Memory B cell (primary cell): Measurements from ENCODE around the gene MSH6.

Source experiments
- ATAC-seq: fragments of 150-1000 bp; cut with Tn5 transposase; 2 replicates; pipeline ENCODE4 v1.10.0; 2021; ENCODE audit warnings: low read depth, mild to moderate bottlenecking, moderate library complexity
- DNase-seq, 2 donors: peaks; one replicate each; pipeline ENCODE4 v3.0.0; 2022; ENCODE audit warnings: low spot score in 2 of 2
- H3K27ac Mint-ChIP-seq: one replicate; pipeline ENCODE4 v1.8.0; 2022; ENCODE audit warnings: mild to moderate bottlenecking, moderate library complexity, mixed read lengths
- H3K27me3 Mint-ChIP-seq: one replicate; pipeline ENCODE4 v1.8.0; 2022; ENCODE audit warnings: mixed read lengths
- H3K36me3 Mint-ChIP-seq: one replicate; pipeline ENCODE4 v1.8.0; 2022; ENCODE audit warnings: mild to moderate bottlenecking, mixed read lengths
- H3K4me1 Mint-ChIP-seq: one replicate; pipeline ENCODE4 v1.8.0; 2022; ENCODE audit warnings: mixed read lengths
- H3K4me3 Mint-ChIP-seq: one replicate; pipeline ENCODE4 v1.8.0; 2022; ENCODE audit warnings: mild to moderate bottlenecking, moderate library complexity, mixed read lengths
- H3K9me3 Mint-ChIP-seq: one replicate; pipeline ENCODE4 v1.8.0; 2022; ENCODE audit warnings: mixed read lengths

The MSH6 gene

GRCh38 chr2:47771211-47771610, 11.7 kb upstream of the MSH6 start:
- H3K27ac Mint-ChIP-seq: no peak overlapping the region

GRCh38 chr2:47772343-47772742, 10.6 kb upstream of the MSH6 start:
- Mint-ChIP-seq H3K9me3 (peaks cover 4% of the 10 kb centered on the region), H3K27ac (no peak overlapping the region), H3K36me3 (no peaks in the 10 kb centered on the region), H3K4me1 (peaks cover 11% of the 10 kb centered on the region), H3K27me3 (peaks cover 1% of the 10 kb centered on the region), H3K4me3 (no peak overlapping the region)
- no peak for ATAC-seq
- no peak for DNase-seq

More at GRCh38 chr2:47771211-47771610, 11.7 kb upstream of the MSH6 start:
- Mint-ChIP-seq H3K9me3 (peaks cover 4% of the 10 kb centered on the region), H3K27me3 (peaks cover 1% of the 10 kb centered on the region), H3K36me3 (no peaks in the 10 kb centered on the region), H3K4me3 (no peak overlapping the region), H3K4me1 (peaks cover 11% of the 10 kb centered on the region)
- ATAC-seq (no peak), DNase-seq (no peak)

GRCh38 chr2:47774567-47774966, 8.4 kb upstream of the MSH6 start:
- peaks cover 1% of the 10 kb centered on the region for H3K27me3 Mint-ChIP-seq
- no peak overlapping the region for H3K4me3 Mint-ChIP-seq
- DNase-seq: no peak
- peaks cover 7% of the 10 kb centered on the region for H3K4me1 Mint-ChIP-seq
- ATAC-seq: no peak
- no peak overlapping the region for H3K27ac Mint-ChIP-seq
- H3K36me3 Mint-ChIP-seq: no peaks in the 10 kb centered on the region
- peaks cover 4% of the 10 kb centered on the region for H3K9me3 Mint-ChIP-seq

- no peaks in the 10 kb centered on the region for H3K36me3 Mint-ChIP-seq
- H3K9me3 Mint-ChIP-seq: no peaks in the 10 kb centered on the region
- DNase-seq (no peak), ATAC-seq (no peak)
- H3K27me3 Mint-ChIP-seq: peaks cover 1% of the 10 kb centered on the region
- H3K4me1 Mint-ChIP-seq: peaks cover 3% of the 10 kb centered on the region
- H3K27ac Mint-ChIP-seq: no peak overlapping the region
- H3K4me3 Mint-ChIP-seq: no peak overlapping the region
Observed at GRCh38 chr2:47777277-47777937, 5.5 kb upstream of the MSH6 start.

GRCh38 chr2:47778698-47779425, 4.1 kb upstream of the MSH6 start:
- Mint-ChIP-seq H3K9me3 (no peaks in the 10 kb centered on the region), H3K27ac (no peak overlapping the region), H3K4me3 (no peak overlapping the region), H3K4me1 (peaks cover 3% of the 10 kb centered on the region), H3K27me3 (no peaks in the 10 kb centered on the region), H3K36me3 (no peaks in the 10 kb centered on the region)
- DNase-seq (no peak), ATAC-seq (no peak)

- Mint-ChIP-seq H3K27ac (no peak overlapping the region), H3K36me3 (no peaks in the 10 kb centered on the region), H3K4me1 (peaks cover 5% of the 10 kb centered on the region), H3K4me3 (no peak overlapping the region), H3K9me3 (no peaks in the 10 kb centered on the region), H3K27me3 (no peaks in the 10 kb centered on the region)
- DNase-seq (no peak), ATAC-seq (no peak)
Observed at GRCh38 chr2:47779426-47779790, 3.5 kb upstream of the MSH6 start.

GRCh38 chr2:47782381-47782670, 619 bp upstream of the MSH6 start:
- peak; percentile 1 for ATAC-seq
- no peak for DNase-seq

GRCh38 chr2:47783486-47784351, 774 bp downstream of the MSH6 start:
- no peaks in the 10 kb centered on the region for H3K9me3 Mint-ChIP-seq
- H3K27ac Mint-ChIP-seq: peak overlapping the region; percentile 91
- ATAC-seq (peak; percentile 32), DNase-seq (peak; percentile 65 to 72)
- peaks cover 15% of the 10 kb centered on the region for H3K4me1 Mint-ChIP-seq
- H3K27me3 Mint-ChIP-seq: no peaks in the 10 kb centered on the region
- H3K36me3 Mint-ChIP-seq: no peaks in the 10 kb centered on the region
- peak overlapping the region; percentile 99 for H3K4me3 Mint-ChIP-seq

More at GRCh38 chr2:47782381-47782670, 619 bp upstream of the MSH6 start:
- H3K27ac Mint-ChIP-seq: peak overlapping the region; percentile 91
- H3K9me3 Mint-ChIP-seq: no peaks in the 10 kb centered on the region
- H3K4me1 Mint-ChIP-seq: peaks cover 15% of the 10 kb centered on the region
- H3K27me3 Mint-ChIP-seq: no peaks in the 10 kb centered on the region
- no peaks in the 10 kb centered on the region for H3K36me3 Mint-ChIP-seq
- H3K4me3 Mint-ChIP-seq: peak overlapping the region; percentile 99

- Mint-ChIP-seq H3K36me3 (no peaks in the 10 kb centered on the region), H3K9me3 (no peaks in the 10 kb centered on the region), H3K27me3 (no peaks in the 10 kb centered on the region), H3K27ac (peak overlapping the region; percentile 91), H3K4me1 (peaks cover 15% of the 10 kb centered on the region), H3K4me3 (no peak overlapping the region)
- DNase-seq: no peak
- ATAC-seq: no peak
Observed at GRCh38 chr2:47784352-47784851, 1.5 kb downstream of the MSH6 start.

- DNase-seq: no peak
Observed at GRCh38 chr2:47785986-47786385, 3.0 kb downstream of the MSH6 start.

GRCh38 chr2:47796090-47796697, 13.2 kb downstream of the MSH6 start:
- H3K36me3 Mint-ChIP-seq: peaks cover 40% of the 10 kb centered on the region
- DNase-seq: no peak
- H3K27ac Mint-ChIP-seq: no peak overlapping the region
- no peaks in the 10 kb centered on the region for H3K9me3 Mint-ChIP-seq
- ATAC-seq: no peak
- H3K4me3 Mint-ChIP-seq: no peak overlapping the region
- no peaks in the 10 kb centered on the region for H3K4me1 Mint-ChIP-seq
- H3K27me3 Mint-ChIP-seq: no peaks in the 10 kb centered on the region

More at GRCh38 chr2:47785986-47786385, 3.0 kb downstream of the MSH6 start:
- Mint-ChIP-seq H3K4me1 (peaks cover 17% of the 10 kb centered on the region), H3K4me3 (peak overlapping the region; percentile 1), H3K9me3 (no peaks in the 10 kb centered on the region), H3K27me3 (no peaks in the 10 kb centered on the region), H3K27ac (no peak overlapping the region), H3K36me3 (peaks cover 2% of the 10 kb centered on the region)
- ATAC-seq: no peak

- DNase-seq: no peak
Observed at GRCh38 chr2:47798631-47799030, 15.7 kb downstream of the MSH6 start.

GRCh38 chr2:47799031-47799609, 16.2 kb downstream of the MSH6 start:
- peaks cover 55% of the 10 kb centered on the region for H3K36me3 Mint-ChIP-seq
- no peaks in the 10 kb centered on the region for H3K4me1 Mint-ChIP-seq
- no peaks in the 10 kb centered on the region for H3K27me3 Mint-ChIP-seq
- H3K27ac Mint-ChIP-seq: no peak overlapping the region
- ATAC-seq (no peak), DNase-seq (no peak)
- H3K4me3 Mint-ChIP-seq: no peak overlapping the region
- peaks cover 3% of the 10 kb centered on the region for H3K9me3 Mint-ChIP-seq

More at GRCh38 chr2:47798631-47799030, 15.7 kb downstream of the MSH6 start:
- Mint-ChIP-seq H3K36me3 (peaks cover 50% of the 10 kb centered on the region), H3K27me3 (no peaks in the 10 kb centered on the region), H3K9me3 (peaks cover 3% of the 10 kb centered on the region), H3K4me1 (no peaks in the 10 kb centered on the region), H3K27ac (no peak overlapping the region), H3K4me3 (no peak overlapping the region)
- no peak for ATAC-seq
